Measurements from ENCODE around the gene DKK3. TPM values are rescaled to one million over a fixed set of nuclear protein-coding genes. Genes with fewer than 3 reads are reported as not detected.
A peak's percentile ranks its signal among the peaks of the same experiment; 100 is the strongest.

Gene DKK3
- total and polyA plus RNA-seq, 8 donors: 21.8 to 63.8 (median 37.6) TPM

- no peaks in the 10 kb centered on the region for H3K9me3 ChIP-seq
- H3K4me1 ChIP-seq: peaks cover 44 to 85% (median 67%) of the 10 kb centered on the region in 4 donors
- H3K4me3 ChIP-seq: no peak overlapping the region
- H3K27ac ChIP-seq: peak overlapping the region in 3 of 5 donors; percentile 31 to 82 (median 81)
- peak in 1 of 2 donors; percentile 25 for DNase-seq
- whole genome bisulfite sequencing, 5 donors: 68 to 81% (median 75%) methylated on average over 11 of the region's 11 CpGs
- H3K27me3 ChIP-seq: no peaks in the 10 kb centered on the region
- intact Hi-C loops (cut with DNase I; ENCODE audit: low total_unique reads): no loop called here
- TF ChIP-seq EP300 (IDR thresholded peaks at IDR 0.05): no peak
- no peak for TF ChIP-seq POLR2A (IDR thresholded peaks at IDR 0.05)
- no peak for TF ChIP-seq CTCF (IDR thresholded peaks at IDR 0.05)
- TF ChIP-seq POLR2AphosphoS5 (IDR thresholded peaks at IDR 0.05): no peak
- no peaks in the 10 kb centered on the region for H3K36me3 ChIP-seq
Measured at GRCh38 chr11:11975201-11976092, 33.0 kb downstream of the DKK3 start.

- TF ChIP-seq POLR2AphosphoS5 (IDR thresholded peaks at IDR 0.05) (no peak), CTCF (IDR thresholded peaks at IDR 0.05) (no peak), EP300 (IDR thresholded peaks at IDR 0.05) (no peak)
- Histone ChIP-seq H3K9me3 (no peaks in the 10 kb centered on the region), H3K4me1 (peaks cover 36 to 70% (median 51%) of the 10 kb centered on the region in 4 donors), H3K27ac (peak overlapping the region; percentile 22 to 81 (median 67)), H3K27me3 (no peaks in the 10 kb centered on the region), H3K4me3 (no peak overlapping the region), H3K36me3 (no peaks in the 10 kb centered on the region)
- peak in 1 of 2 donors; percentile 8 for DNase-seq
- WGBS, 5 donors: 67 to 85% (median 70%) methylated on average over 4 of the region's 4 CpGs
- intact Hi-C loops (cut with DNase I; ENCODE audit: low total_unique reads): no loop called here
Measured at GRCh38 chr11:11973866-11974265, 34.6 kb downstream of the DKK3 start.

GRCh38 chr11:11973361-11973800 lies 35.0 kb downstream of the DKK3 start:
- Histone ChIP-seq H3K36me3 (no peaks in the 10 kb centered on the region), H3K27ac (peak overlapping the region; percentile 22 to 81 (median 67)), H3K27me3 (no peaks in the 10 kb centered on the region), H3K4me3 (no peak overlapping the region), H3K4me1 (peaks cover 32 to 65% (median 47%) of the 10 kb centered on the region in 4 donors), H3K9me3 (no peaks in the 10 kb centered on the region)
- TF ChIP-seq EP300 (IDR thresholded peaks at IDR 0.05) (no peak), POLR2AphosphoS5 (IDR thresholded peaks at IDR 0.05) (peak in 1 of 3 donors; percentile 25)
- DNase-seq: peak; percentile 74 to 83
- intact Hi-C loops (cut with DNase I; ENCODE audit: low total_unique reads): no loop called here
- 23 to 45% (median 36%) methylated on average over 7 to 8 of the region's 8 CpGs for WGBS, 5 donors

- Histone ChIP-seq H3K4me1 (peaks cover 32 to 60% (median 44%) of the 10 kb centered on the region in 4 donors), H3K9me3 (no peaks in the 10 kb centered on the region), H3K4me3 (no peak overlapping the region), H3K36me3 (peaks cover 0 to 4% (median 0%) of the 10 kb centered on the region in 4 donors), H3K27me3 (no peaks in the 10 kb centered on the region), H3K27ac (peak overlapping the region; percentile 22 to 81 (median 67))
- WGBS, 5 donors: 59 to 86% (median 67%) methylated on average over 3 of the region's 3 CpGs
- peak in 1 of 2 donors; percentile 15 for DNase-seq
- intact Hi-C loops (cut with DNase I; ENCODE audit: low total_unique reads): no loop called here
- TF ChIP-seq POLR2A (IDR thresholded peaks at IDR 0.05) (no peak), POLR2AphosphoS5 (IDR thresholded peaks at IDR 0.05) (no peak), CTCF (IDR thresholded peaks at IDR 0.05) (no peak), EP300 (IDR thresholded peaks at IDR 0.05) (no peak)
Measured at GRCh38 chr11:11972730-11973341, 35.6 kb downstream of the DKK3 start.
